Measurements from ENCODE around the gene BAD. TPM values are rescaled to one million over a fixed set of nuclear protein-coding genes. Genes with fewer than 3 reads are reported as not detected.

The BAD gene
- total and polyA plus RNA-seq, 4 donors = 16.0 to 39.5 (median 30.2) TPM

DNA sequence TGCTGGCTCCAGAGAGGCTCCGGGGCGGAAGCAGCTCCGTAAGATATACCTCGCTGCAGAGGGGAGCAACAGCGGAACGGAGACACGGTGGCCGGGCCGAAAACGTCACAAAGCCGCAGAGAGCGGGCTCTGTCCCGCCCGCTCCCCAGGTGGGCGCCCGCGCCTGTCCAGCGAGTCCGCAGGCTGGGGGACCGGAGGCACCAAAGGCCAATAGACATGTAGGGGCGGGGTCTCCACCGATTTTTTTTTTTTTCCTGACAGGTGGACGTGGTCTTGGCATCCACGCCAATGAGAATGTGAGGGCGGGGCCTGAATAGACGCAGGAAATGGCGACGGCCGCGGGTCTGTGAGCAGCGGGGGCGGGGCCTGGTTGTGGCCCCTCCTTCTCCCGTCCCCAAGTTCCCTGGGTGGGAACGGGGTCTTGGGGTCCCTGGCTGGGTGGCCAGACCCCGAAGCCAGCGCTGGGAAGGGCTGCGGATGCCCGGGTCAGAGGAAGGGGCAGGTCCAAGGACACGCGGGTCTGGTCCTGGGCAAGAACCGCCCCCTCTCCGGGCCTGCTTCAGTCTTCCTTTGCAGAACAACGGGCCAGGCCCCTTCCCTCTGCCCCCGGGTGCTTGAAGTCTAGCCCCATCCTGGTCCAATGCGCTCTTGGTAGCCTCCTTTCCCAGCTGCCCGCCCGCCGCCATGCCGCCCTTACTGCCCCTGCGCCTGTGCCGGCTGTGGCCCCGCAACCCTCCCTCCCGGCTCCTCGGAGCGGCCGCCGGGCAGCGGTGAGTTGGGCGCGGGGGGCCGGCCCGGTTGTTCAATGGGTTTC, 54.1 kb downstream of the BAD start, which contains the start of gene DNAJC4:
DNAJC4 (plus strand) TSS at position 378 of the 814 bp plus-strand sequence; CDS start at position 685, 307 bp downstream.
- TF ChIP-seq HNF4G (IDR thresholded peaks at IDR 0.05) (no peak), YY1 (IDR thresholded peaks at IDR 0.05) (peak; percentile 95), RXRA (IDR thresholded peaks at IDR 0.05) (peak; percentile 20 to 23), FOXA2 (IDR thresholded peaks at IDR 0.05) (no peak), RAD21 (IDR thresholded peaks at IDR 0.05) (peak in 1 of 2 donors; percentile 22), HNF4A (conservative IDR thresholded peaks at IDR 0.05) (peak; percentile 9 to 19), SP1 (IDR thresholded peaks at IDR 0.05) (peak; percentile 69), TAF1 (conservative IDR thresholded peaks at IDR 0.05) (no peak), JUND (IDR thresholded peaks at IDR 0.05) (no peak), FOXA1 (IDR thresholded peaks at IDR 0.05) (peak; percentile 18), GABPA (IDR thresholded peaks at IDR 0.05 in 1 of 2, conservative IDR thresholded peaks at IDR 0.05 in 1 of 2) (peak in 1 of 2 donors; percentile 75)
- TF ChIP-seq, protein P1, sequence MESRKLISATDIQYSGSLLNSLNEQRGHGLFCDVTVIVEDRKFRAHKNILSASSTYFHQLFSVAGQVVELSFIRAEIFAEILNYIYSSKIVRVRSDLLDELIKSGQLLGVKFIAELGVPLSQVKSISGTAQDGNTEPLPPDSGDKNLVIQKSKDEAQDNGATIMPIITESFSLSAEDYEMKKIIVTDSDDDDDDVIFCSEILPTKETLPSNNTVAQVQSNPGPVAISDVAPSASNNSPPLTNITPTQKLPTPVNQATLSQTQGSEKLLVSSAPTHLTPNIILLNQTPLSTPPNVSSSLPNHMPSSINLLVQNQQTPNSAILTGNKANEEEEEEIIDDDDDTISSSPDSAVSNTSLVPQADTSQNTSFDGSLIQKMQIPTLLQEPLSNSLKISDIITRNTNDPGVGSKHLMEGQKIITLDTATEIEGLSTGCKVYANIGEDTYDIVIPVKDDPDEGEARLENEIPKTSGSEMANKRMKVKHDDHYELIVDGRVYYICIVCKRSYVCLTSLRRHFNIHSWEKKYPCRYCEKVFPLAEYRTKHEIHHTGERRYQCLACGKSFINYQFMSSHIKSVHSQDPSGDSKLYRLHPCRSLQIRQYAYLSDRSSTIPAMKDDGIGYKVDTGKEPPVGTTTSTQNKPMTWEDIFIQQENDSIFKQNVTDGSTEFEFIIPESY (IDR thresholded peaks at IDR 0.05) = no peak
- TF ChIP-seq, protein P2, sequence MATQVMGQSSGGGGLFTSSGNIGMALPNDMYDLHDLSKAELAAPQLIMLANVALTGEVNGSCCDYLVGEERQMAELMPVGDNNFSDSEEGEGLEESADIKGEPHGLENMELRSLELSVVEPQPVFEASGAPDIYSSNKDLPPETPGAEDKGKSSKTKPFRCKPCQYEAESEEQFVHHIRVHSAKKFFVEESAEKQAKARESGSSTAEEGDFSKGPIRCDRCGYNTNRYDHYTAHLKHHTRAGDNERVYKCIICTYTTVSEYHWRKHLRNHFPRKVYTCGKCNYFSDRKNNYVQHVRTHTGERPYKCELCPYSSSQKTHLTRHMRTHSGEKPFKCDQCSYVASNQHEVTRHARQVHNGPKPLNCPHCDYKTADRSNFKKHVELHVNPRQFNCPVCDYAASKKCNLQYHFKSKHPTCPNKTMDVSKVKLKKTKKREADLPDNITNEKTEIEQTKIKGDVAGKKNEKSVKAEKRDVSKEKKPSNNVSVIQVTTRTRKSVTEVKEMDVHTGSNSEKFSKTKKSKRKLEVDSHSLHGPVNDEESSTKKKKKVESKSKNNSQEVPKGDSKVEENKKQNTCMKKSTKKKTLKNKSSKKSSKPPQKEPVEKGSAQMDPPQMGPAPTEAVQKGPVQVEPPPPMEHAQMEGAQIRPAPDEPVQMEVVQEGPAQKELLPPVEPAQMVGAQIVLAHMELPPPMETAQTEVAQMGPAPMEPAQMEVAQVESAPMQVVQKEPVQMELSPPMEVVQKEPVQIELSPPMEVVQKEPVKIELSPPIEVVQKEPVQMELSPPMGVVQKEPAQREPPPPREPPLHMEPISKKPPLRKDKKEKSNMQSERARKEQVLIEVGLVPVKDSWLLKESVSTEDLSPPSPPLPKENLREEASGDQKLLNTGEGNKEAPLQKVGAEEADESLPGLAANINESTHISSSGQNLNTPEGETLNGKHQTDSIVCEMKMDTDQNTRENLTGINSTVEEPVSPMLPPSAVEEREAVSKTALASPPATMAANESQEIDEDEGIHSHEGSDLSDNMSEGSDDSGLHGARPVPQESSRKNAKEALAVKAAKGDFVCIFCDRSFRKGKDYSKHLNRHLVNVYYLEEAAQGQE (IDR thresholded peaks at IDR 0.05) = peak; percentile 15
- TF ChIP-seq, protein P3, sequence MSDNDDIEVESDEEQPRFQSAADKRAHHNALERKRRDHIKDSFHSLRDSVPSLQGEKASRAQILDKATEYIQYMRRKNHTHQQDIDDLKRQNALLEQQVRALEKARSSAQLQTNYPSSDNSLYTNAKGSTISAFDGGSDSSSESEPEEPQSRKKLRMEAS (IDR thresholded peaks at IDR 0.05) = no peak
- TF ChIP-seq, protein P4, sequence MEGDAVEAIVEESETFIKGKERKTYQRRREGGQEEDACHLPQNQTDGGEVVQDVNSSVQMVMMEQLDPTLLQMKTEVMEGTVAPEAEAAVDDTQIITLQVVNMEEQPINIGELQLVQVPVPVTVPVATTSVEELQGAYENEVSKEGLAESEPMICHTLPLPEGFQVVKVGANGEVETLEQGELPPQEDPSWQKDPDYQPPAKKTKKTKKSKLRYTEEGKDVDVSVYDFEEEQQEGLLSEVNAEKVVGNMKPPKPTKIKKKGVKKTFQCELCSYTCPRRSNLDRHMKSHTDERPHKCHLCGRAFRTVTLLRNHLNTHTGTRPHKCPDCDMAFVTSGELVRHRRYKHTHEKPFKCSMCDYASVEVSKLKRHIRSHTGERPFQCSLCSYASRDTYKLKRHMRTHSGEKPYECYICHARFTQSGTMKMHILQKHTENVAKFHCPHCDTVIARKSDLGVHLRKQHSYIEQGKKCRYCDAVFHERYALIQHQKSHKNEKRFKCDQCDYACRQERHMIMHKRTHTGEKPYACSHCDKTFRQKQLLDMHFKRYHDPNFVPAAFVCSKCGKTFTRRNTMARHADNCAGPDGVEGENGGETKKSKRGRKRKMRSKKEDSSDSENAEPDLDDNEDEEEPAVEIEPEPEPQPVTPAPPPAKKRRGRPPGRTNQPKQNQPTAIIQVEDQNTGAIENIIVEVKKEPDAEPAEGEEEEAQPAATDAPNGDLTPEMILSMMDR (IDR thresholded peaks at IDR 0.05; ENCODE audit: low read depth, low read length, missing input control) = no peak
- Histone ChIP-seq H3K27me3 (ENCODE audit: control insufficient read depth in 4 of 4, insufficient read depth in 4 of 4, low read length in 3 of 4) (no peaks in the 10 kb centered on the region), H3K9ac (ENCODE audit: low read depth in 1 of 2, low read length in 2 of 2) (peak within 1 kb of the TSS; percentile 51 to 80), H3K4me1 (ENCODE audit: control insufficient read depth in 4 of 4, insufficient read depth in 4 of 4, low read length in 3 of 4) (peaks cover 18 to 51% (median 33%) of the 10 kb centered on the region in 4 donors), H3K36me3 (ENCODE audit: control insufficient read depth in 4 of 4, insufficient read depth in 3 of 4, low read depth in 1 of 4, low read length in 3 of 4) (no peaks in the 10 kb centered on the region), H3K4me3 (ENCODE audit: low read depth in 1 of 3, low read length in 3 of 3) (peak within 1 kb of the TSS; percentile 67 to 79 (median 79)), H3K27ac (ENCODE audit: low read depth in 1 of 2, low read length in 2 of 2) (peak within 1 kb of the TSS; percentile 88 to 92), H3K9me3 (ENCODE audit: control insufficient read depth in 4 of 4, low read length in 3 of 4) (no peaks in the 10 kb centered on the region)
- peak; percentile 90 for DNase-seq (ENCODE audit: low spot score)
- WGBS = under 1% methylated on average over 62 of the region's 62 CpGs
